ENCODE measurements around the gene LYSMD1. TPM values are rescaled to one million over a fixed set of nuclear protein-coding genes. Genes with fewer than 3 reads are reported as not detected.

The LYSMD1 gene
- total RNA-seq, 1 donor from 2014 or later = 11.9 TPM

DNA sequence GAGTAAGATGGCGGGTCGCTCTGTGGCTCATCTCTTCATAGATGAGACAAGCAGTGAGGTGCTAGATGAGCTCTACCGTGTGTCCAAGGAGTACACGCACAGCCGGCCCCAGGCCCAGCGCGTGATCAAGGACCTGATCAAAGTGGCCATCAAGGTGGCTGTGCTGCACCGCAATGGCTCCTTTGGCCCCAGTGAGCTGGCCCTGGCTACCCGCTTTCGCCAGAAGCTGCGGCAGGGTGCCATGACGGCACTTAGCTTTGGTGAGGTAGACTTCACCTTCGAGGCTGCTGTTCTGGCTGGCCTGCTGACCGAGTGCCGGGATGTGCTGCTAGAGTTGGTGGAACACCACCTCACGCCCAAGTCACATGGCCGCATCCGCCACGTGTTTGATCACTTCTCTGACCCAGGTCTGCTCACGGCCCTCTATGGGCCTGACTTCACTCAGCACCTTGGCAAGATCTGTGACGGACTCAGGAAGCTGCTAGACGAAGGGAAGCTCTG is 6.9 kb downstream of the LYSMD1 start:
- H3K9me3 Mint-ChIP-seq = no peaks in the 10 kb centered on the region
- DNase-seq (ENCODE audit: low read depth, low spot score) = no peak
- no peak overlapping the region for H3K27ac Mint-ChIP-seq (ENCODE audit: unreplicated experiment)
- TF ChIP-seq, protein P1, sequence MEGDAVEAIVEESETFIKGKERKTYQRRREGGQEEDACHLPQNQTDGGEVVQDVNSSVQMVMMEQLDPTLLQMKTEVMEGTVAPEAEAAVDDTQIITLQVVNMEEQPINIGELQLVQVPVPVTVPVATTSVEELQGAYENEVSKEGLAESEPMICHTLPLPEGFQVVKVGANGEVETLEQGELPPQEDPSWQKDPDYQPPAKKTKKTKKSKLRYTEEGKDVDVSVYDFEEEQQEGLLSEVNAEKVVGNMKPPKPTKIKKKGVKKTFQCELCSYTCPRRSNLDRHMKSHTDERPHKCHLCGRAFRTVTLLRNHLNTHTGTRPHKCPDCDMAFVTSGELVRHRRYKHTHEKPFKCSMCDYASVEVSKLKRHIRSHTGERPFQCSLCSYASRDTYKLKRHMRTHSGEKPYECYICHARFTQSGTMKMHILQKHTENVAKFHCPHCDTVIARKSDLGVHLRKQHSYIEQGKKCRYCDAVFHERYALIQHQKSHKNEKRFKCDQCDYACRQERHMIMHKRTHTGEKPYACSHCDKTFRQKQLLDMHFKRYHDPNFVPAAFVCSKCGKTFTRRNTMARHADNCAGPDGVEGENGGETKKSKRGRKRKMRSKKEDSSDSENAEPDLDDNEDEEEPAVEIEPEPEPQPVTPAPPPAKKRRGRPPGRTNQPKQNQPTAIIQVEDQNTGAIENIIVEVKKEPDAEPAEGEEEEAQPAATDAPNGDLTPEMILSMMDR (conservative IDR thresholded peaks at IDR 0.05) = no peak
- H3K36me3 Mint-ChIP-seq (ENCODE audit: low read depth) = peaks cover 3% of the 10 kb centered on the region
- no peak overlapping the region for H3K4me3 Mint-ChIP-seq
- H3K27me3 Mint-ChIP-seq (ENCODE audit: low read depth) = no peaks in the 10 kb centered on the region
- peaks cover 9% of the 10 kb centered on the region for H3K4me1 Mint-ChIP-seq

DNA sequence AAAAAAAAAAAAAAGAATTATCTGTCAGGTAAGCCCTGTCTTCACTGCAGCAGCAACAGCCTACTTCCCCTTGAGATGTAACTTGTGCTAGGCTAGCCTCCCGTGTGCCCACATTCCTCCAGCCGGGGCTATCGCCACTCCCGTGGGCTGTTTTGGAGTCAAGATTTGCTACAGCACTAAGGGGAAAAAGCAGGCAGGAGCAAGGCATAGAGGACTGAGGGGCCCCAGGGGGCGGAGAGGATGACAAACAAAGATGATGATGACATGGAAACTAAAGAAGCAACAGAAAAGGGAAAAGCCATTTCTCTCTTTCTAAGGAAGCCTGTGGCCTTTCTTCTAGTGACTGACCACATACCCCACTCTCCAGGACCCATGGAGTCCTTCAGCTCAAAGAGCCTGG is 7.4 kb downstream of the LYSMD1 start:
- H3K4me3 Mint-ChIP-seq = no peak overlapping the region

DNA sequence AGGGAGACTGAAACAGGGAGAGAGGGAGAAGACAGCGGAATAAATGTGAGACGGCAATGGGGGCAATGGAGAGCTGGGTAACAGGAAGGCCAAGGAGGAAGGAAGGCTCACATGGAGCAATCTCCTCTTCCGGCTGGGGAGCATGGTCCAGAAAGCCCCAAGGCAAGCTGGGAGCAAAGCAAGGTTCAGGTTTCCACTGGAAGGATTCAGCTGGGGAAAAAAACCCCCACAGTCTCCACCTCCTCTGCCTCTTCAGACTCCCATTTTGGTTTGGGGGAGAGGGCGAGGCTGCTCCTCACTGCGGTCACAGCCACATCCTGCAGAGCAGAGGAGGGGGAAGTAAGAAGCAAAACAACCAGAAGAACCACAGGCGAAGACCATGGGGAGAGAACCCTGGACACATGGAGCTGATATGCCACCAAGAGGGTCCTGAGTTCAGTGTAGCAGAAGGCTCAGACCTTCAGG is 8.6 kb downstream of the LYSMD1 start:
- Mint-ChIP-seq H3K27ac (ENCODE audit: unreplicated experiment) (no peak overlapping the region), H3K4me1 (peaks cover 9% of the 10 kb centered on the region), H3K4me3 (no peak overlapping the region), H3K9me3 (no peaks in the 10 kb centered on the region), H3K27me3 (ENCODE audit: low read depth) (no peaks in the 10 kb centered on the region), H3K36me3 (ENCODE audit: low read depth) (peaks cover 3% of the 10 kb centered on the region)
- TF ChIP-seq, protein P1 (conservative IDR thresholded peaks at IDR 0.05) = no peak
- no peak for DNase-seq (ENCODE audit: low read depth, low spot score)

More for the DNA sequence above, 7.4 kb downstream of the LYSMD1 start:
- H3K36me3 Mint-ChIP-seq (ENCODE audit: low read depth) = peaks cover 3% of the 10 kb centered on the region
- H3K27me3 Mint-ChIP-seq (ENCODE audit: low read depth) = no peaks in the 10 kb centered on the region
- DNase-seq (ENCODE audit: low read depth, low spot score) = no peak
- no peak overlapping the region for H3K27ac Mint-ChIP-seq (ENCODE audit: unreplicated experiment)
- TF ChIP-seq, protein P1 (conservative IDR thresholded peaks at IDR 0.05) = no peak
- H3K9me3 Mint-ChIP-seq = no peaks in the 10 kb centered on the region
- peaks cover 9% of the 10 kb centered on the region for H3K4me1 Mint-ChIP-seq

DNA sequence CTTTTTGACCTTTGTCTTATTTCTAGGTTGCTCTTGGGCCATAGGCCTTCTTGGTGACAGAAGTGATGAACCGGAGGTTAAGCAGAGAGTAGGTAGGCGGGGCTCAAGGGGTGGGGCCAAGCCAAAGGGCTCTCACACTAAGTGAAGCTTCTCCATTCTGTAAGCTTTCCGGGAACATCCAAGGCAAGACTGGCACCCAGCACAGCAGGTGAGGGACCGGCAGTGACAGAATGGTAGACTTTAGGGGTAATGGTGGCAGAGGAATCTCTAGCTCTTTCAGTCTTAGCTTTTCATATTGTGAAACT is 9.2 kb downstream of the LYSMD1 start, which contains the start of gene TNFAIP8L2:
Gene TNFAIP8L2 (plus strand): TSS at position 135 of the 305 bp plus-strand sequence. CDS start 2,049 bp downstream, outside the sequence.
- DNase-seq (ENCODE audit: low read depth, low spot score) = no peak
- H3K4me3 Mint-ChIP-seq = peak within 1 kb of the TSS; percentile 44
- no peak within 1 kb of the TSS for H3K27ac Mint-ChIP-seq (ENCODE audit: unreplicated experiment)
- peaks cover 9% of the 10 kb centered on the region for H3K4me1 Mint-ChIP-seq
- no peaks in the 10 kb centered on the region for H3K27me3 Mint-ChIP-seq (ENCODE audit: low read depth)
- TF ChIP-seq, protein P1 (conservative IDR thresholded peaks at IDR 0.05) = no peak
- peaks cover 3% of the 10 kb centered on the region for H3K36me3 Mint-ChIP-seq (ENCODE audit: low read depth)
- no peaks in the 10 kb centered on the region for H3K9me3 Mint-ChIP-seq

DNA sequence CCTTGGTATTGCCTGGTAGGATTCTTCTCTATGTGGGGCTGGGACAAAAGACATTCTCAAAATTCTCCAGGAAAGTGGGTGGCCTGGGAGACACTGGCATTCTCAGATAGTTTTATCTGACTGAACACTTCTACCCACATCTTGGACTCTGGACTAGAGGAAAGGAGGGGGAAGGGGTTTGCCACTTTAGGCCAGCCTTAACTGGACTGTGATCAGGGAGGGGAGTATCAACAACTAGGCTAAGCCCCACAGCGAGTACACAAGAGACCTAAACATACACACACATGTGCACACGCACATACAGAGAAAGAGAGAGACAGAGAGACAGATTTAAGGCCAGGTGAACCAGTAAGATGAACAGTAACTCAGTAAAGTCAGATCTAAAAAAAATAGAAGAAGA is 18.0 kb downstream of the LYSMD1 start:
- no peaks in the 10 kb centered on the region for H3K9me3 Mint-ChIP-seq
- no peaks in the 10 kb centered on the region for H3K36me3 Mint-ChIP-seq (ENCODE audit: low read depth)
- TF ChIP-seq, protein P1 (conservative IDR thresholded peaks at IDR 0.05) = no peak
- H3K4me3 Mint-ChIP-seq = peak overlapping the region; percentile 88
- no peak overlapping the region for H3K27ac Mint-ChIP-seq (ENCODE audit: unreplicated experiment)
- no peak for DNase-seq (ENCODE audit: low read depth, low spot score)
- H3K27me3 Mint-ChIP-seq (ENCODE audit: low read depth) = peaks cover 3% of the 10 kb centered on the region
- peaks cover 38% of the 10 kb centered on the region for H3K4me1 Mint-ChIP-seq
